ENCODE data around the gene CIC.

CIC gene

DNA sequence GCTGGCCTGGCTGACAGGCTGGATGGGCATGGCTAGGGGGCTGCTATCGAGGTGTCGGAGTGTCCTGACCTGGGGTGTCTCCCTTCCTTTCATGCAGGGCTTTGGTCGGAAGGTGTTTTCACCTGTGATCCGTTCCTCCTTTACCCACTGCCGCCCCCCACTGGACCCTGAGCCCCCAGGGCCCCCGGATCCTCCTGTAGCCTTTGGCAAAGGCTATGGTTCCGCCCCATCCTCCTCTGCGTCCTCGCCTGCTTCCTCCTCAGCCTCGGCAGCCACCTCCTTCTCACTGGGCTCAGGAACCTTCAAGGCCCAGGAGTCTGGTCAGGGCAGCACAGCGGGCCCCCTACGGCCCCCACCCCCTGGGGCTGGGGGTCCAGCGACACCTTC is 21.1 kb downstream of the CIC start:
- no peak for DNase-seq

DNA sequence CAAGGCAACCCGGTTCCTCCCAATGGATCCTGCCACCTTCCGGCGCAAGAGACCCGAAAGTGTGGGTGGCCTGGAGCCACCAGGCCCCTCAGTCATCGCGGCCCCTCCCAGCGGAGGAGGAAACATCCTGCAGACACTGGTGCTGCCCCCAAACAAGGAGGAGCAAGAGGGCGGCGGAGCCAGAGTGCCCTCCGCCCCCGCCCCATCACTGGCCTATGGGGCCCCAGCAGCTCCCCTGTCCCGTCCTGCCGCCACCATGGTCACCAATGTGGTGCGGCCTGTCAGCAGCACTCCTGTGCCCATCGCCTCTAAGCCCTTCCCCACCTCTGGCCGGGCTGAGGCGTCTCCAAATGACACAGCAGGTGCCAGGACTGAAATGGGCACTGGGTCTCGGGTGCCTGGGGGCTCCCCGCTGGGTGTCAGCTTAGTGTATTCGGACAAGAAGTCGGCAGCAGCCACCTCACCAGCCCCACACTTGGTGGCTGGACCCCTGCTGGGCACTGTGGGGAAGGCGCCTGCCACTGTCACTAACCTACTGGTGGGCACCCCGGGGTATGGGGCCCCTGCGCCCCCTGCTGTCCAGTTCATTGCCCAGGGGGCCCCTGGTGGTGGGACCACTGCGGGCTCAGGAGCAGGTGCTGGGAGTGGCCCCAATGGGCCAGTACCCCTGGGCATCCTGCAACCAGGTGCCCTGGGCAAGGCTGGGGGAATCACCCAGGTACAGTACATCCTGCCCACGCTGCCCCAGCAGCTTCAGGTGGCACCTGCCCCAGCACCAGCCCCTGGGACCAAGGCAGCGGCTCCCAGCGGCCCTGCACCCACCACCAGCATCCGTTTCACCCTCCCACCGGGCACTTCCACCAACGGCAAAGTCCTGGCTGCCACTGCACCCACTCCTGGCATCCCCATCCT is 21.7 kb downstream of the CIC start:
- peak; percentile 51 for DNase-seq

DNA sequence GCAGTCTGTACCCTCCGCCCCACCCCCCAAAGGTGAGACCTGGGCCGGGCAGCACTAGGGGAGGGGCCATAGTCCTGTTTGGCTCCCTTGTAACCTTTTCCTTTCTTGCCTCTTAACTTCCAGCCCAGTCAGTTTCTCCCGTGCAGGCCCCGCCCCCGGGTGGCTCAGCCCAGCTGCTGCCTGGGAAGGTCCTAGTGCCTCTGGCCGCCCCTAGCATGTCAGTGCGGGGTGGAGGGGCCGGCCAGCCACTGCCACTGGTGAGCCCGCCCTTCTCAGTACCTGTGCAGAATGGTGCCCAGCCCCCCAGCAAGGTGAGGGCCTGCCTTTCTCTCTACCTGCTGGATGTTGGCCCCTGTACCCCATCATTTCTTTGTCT is 22.4 kb downstream of the CIC start:
- DNase-seq = no peak

GRCh38 chr19:42292042-42292960 is 23.2 kb downstream of the CIC start:
- no peak for DNase-seq

DNA sequence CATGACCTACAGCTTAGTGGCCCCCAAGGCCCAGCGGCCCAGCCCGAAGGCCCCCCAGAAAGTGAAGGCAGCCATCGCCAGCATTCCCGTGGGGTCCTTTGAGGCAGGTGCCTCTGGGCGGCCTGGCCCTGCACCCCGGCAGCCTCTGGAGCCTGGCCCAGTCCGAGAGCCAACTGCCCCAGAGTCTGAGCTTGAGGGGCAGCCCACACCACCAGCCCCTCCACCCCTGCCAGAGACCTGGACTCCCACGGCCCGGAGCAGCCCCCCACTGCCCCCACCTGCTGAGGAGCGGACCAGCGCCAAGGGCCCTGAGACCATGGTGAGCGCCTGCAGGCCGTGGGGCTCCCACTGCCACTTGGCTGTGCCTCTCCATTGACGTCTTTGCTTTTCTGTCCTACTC is 23.9 kb downstream of the CIC start:
- DNase-seq = no peak

- DNase-seq = no peak
These were observed 24.5 kb downstream of the CIC start for GRCh38 chr19:42293540-42293939.

GRCh38 chr19:42293948-42294347 is 24.9 kb downstream of the CIC start:
- no peak for DNase-seq

DNA sequence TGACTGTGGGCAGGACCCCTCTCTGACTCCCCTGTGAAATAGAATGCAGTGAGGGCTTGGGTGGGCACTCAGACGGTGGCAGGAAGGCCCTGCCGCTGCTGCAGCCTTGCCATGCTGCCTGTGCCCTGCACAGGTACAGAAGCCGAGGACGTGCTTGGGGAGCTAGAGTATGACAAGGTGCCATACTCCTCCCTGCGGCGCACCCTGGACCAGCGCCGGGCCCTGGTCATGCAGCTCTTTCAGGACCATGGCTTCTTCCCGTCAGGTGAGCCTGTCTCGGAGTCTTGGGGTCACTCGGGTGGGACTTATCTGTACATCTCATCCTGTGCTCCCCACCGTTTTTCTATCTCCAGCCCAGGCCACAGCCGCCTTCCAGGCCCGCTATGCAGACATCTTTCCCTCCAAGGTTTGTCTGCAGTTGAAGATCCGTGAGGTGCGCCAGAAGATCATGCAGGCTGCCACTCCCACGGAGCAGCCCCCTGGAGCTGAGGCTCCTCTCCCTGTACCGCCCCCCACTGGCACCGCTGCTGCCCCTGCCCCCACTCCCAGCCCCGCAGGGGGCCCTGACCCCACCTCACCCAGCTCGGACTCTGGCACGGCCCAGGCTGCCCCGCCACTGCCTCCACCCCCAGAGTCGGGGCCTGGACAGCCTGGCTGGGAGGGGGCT is 25.6 kb downstream of the CIC start:
- DNase-seq = no peak

DNA sequence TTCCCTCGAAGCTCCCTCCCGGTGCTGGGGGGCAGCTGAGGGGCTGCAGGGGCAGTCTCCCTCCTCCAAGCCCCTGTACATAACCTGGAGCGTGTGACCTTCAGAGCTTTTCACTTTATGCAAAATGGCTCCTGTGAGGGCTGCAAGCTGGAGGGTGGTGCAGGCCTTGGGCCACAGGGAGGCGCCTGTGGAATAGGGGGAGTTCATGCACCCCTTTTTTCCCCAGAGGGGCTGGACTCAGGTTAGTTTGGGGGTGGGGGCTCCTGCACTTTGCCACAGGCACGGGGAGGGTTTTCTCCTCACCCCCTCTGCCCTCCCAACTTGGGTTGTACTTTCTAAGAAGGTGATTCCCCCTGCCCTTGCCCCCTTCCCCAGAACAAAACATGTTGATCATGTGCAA is 26.3 kb downstream of the CIC start:
- DNase-seq = no peak

GRCh38 chr19:42295831-42296525 is 26.9 kb downstream of the CIC start:
- DNase-seq = peak; percentile 91

DNA sequence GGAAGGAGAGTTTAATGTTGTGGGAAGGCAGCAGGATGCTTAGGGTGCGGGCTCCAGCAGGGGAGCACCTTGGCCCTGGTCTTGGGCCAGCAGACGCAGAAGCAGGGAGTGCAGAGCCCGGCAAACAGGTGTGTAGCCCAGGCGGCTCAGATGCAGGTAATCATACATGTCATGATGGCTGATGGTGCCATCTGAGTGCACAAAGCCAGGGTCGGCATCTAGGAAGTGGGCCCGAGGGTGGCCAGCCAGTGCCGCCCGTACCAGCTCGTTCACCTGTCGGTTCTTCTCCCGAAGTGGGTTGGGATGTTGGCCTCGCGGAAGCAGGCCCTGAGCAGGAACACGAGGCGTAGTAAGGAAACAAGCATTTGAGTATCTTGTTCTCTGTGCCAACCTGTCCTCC is 28.0 kb downstream of the CIC start:
- DNase-seq = no peak

DNA sequence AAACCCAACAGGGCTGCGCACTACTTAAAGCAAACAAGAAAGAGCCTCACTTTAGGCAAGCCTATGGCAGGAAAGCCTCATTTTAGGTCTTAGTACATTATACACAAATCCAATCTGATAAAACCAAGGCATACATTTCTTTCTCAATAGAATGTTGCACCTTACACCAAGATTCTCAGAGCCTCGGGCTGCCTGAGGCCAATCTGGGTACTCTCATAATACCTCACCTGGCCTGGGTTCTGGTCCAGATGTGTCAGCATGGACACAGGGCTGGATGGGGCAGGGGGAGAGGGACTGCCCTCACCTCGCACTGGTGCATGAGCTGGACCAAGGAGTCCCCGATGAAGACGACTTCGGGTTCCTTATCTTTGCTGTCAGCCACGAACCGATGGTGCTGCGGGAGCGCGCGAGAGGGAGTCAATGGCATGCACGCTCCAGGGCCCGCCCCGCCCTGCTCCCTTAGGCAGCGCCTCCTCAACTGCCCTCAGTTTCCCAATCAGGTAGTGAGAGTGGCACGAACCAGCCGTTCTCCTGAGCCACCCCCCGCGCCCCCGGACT is 32.7 kb downstream of the CIC start, which contains the start of gene PRR19:
Gene PRR19, plus strand, starts transcription at position 487 of the 558 bp plus-strand sequence. CDS start 7,453 bp downstream, outside the sequence.
- no peak for DNase-seq

GRCh38 chr19:42303101-42303464 is 34.0 kb downstream of the CIC start:
- DNase-seq = no peak

DNA sequence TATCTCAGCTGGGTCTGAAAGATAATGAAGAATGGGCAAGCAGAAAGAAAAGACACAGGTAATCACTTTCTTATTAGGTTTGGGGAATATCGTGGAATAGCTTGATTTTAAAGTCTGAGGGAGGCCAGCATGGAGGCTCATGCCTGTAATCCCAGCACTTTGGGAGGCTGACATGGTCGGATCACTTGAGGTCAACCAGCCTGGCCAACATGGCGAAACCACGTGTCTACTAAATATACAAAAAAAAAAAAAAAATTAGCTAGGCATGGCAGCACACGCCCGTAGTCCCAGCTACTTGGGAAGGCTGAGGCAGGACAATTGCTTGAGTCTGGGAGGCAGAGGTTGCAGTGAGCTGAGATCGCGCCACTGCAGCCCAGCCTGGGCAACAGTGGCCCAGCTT is 34.8 kb downstream of the CIC start:
- DNase-seq = no peak

GRCh38 chr19:42306646-42307045 is 37.6 kb downstream of the CIC start:
- no peak for DNase-seq

- no peak for DNase-seq
These were observed 40.6 kb downstream of the CIC start for GRCh38 chr19:42309686-42310085.

DNA sequence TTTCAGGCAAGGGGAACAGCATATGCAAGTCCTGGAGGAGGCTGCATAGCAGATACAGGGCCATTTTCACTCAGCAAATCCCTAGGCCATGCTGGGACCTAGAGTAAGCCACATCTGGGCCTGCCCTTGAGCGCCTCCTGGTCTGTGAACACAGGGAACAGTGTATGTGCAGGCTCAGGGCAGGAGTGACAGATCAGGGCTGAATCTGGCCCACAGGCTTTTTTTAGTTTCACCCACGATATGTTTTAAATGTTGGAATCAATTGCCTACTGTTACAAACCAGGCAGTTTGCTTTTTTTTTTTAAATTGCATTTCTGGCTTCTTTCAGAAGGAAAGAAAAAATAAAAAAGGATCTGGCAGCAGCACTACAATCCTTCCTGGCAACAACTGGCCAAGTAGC is 42.6 kb downstream of the CIC start:
- no peak for DNase-seq

DNA sequence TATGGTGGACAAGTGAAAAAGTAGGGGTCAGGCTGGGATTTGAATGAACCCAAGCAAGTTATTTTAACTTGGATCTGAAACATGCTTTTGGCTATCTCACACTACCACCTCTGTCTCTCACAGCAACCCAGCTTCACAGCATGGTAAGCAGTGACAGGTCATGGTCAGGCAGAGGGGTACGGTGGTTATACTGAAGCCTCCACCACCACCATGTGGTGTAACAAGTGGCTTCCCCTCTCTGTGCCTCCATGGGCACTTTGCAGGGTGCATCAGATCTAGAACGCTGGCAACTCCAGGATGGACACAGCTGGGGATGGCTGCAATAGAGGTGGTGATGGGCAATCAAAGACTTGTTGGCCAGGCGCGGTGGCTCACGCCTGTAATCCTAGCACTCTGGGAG is 43.3 kb downstream of the CIC start:
- DNase-seq = no peak

DNA sequence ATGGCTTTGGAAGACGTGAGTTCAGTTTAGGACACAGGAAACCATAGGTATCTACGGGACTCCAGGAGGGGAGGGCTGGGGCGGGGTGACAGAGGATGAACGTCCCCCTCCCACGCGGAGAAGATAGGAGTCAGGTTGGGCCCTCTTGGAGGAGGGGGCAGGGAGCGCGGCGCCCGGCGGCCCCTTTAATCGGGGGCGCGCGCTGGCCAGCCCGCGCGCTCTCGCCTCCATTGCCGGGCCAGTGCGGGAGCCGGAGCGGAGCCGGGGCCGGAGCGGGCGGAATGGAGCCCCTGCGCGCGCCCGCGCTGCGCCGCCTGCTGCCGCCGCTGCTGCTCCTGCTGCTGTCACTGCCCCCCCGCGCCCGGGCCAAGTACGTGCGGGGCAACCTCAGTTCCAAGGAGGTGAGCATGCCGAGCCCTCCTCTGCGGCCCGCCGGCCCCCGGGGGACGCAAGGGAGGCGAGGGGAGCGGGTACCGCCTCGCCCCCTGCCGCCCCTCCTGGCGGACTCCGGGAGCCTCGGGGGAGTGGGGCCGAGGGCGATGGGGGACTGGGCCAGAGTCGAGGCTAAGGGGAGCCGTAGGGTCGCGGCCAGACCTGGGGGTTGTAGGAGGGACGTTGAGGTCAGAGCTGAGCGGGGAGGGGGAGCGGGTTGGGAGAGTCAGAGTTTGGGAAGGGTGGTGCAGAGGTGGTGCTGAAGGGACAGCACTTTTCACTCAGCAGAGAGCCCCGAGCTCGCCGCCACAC is 44.2 kb downstream of the CIC start, which contains the start of gene TMEM145:
Gene TMEM145, plus strand, starts transcription at position 214 of the 744 bp plus-strand sequence. Its CDS starts 68 bp downstream, at position 282.
- DNase-seq = no peak

DNA sequence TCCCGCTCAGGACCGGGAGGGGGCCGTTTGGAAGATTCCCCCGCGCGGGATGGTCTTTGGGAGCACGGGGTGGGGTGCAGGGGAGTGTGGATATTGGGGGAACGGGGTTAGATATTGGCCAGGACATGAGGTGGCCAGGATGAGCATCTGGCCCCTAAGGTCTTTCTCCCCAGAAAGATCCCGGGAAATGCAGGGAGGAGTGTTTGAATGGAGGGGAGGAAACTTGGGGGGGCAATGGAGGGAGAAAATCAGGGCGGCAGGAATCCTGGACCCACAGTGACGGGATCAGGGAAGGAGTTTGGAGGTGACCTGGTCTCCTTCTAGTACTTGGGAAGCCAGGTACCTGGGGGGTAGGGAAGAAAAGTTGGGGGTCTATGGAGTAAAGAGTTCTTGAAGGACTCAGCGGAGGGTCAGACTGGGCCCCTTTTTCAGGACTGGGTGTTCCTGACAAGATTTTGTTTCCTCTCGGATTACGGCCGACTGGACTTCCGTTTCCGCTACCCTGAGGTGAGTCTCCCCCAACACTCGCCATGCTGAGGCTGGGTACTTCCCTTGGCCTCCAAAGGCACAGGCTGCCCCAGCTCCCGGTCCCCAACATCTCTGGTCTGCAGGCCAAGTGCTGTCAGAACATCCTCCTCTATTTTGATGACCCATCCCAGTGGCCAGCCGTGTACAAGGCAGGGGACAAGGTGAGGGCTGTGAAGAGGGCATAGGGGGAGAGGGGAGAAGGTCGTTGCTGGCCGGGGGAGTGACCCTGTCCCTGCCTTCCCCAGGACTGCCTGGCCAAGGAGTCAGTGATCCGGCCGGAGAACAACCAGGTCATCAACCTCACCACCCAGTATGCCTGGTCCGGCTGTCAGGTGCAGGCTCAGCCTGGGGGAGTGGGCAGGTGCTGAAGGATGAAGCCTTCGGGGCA is 45.0 kb downstream of the CIC start:
- no peak for DNase-seq

Measured in T-helper 9 cell (primary cell).